H1 (cell line): ENCODE results near the gene KCNIP3. TPM values are rescaled to one million over a fixed set of nuclear protein-coding genes. Genes with fewer than 3 reads are reported as not detected.

Experiments
- polyA plus RNA-seq, 7 experiments: library from polyadenylated mRNA; depleted of rRNA in 3 of 7; stranded (reverse) in 5 of 7; unstranded in 2 of 7; fragments of >200 nt in 5 of 7; fragments of 200-250 nt in 2 of 7; gene quantifications; 1 replicate in 5 of 7; 2 replicates in 1 of 7; 4 replicates in 1 of 7; pipeline versions ENCODE4 v1.2.1 to v1.2.3, GENCODE V29; 2011 to 2013; ENCODE audit warnings: missing spikeins in 2 of 7, mixed read lengths in 2 of 7
- total RNA-seq: library from RNA; stranded (reverse); fragmentation: NEBNext Ultra II Directional; extraction: Animal tissue kit (Norgen Biotek cat#: 25700); gene quantifications from 2 replicates; pipeline ENCODE4 v1.2.1, GENCODE V29; 2021
- TF ChIP-seq, protein P1 (sequence below): fragments of 300-600 bp; sonication (generic); IDR thresholded peaks from 2 replicates; pipeline ENCODE4 v1.7.1; 2012; ENCODE audit warnings: low read length, moderate library complexity, mild to moderate bottlenecking, inconsistent platforms; ENCODE audit not compliant: insufficient replicate concordance

KCNIP3 gene
- total and polyA plus RNA-seq, 2 of the 8 experiments (the other 6 are each of a cell fraction or from before 2014, with no cell fraction given), result 0.33 to 1.9 TPM

DNA sequence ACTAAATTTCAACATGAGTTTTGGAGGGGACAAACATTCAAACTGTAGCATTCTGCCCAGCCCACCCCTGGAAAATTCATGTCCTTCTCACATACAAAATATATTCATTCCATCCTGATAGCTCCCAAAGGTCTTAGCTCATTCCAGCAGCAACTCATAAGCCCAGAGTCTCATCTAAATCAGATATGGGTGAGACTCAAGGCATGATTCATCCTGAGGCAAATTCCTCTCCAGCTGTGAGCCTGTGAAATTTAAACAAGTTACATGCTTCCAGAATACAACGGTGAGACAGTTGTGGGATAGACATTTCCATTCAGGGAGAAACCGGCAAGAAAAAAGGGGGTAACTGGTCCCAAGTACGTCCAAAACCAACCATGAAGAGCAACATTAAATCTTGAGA lies 61.9 kb downstream of the KCNIP3 start (continued):
- TF ChIP-seq, protein P1, sequence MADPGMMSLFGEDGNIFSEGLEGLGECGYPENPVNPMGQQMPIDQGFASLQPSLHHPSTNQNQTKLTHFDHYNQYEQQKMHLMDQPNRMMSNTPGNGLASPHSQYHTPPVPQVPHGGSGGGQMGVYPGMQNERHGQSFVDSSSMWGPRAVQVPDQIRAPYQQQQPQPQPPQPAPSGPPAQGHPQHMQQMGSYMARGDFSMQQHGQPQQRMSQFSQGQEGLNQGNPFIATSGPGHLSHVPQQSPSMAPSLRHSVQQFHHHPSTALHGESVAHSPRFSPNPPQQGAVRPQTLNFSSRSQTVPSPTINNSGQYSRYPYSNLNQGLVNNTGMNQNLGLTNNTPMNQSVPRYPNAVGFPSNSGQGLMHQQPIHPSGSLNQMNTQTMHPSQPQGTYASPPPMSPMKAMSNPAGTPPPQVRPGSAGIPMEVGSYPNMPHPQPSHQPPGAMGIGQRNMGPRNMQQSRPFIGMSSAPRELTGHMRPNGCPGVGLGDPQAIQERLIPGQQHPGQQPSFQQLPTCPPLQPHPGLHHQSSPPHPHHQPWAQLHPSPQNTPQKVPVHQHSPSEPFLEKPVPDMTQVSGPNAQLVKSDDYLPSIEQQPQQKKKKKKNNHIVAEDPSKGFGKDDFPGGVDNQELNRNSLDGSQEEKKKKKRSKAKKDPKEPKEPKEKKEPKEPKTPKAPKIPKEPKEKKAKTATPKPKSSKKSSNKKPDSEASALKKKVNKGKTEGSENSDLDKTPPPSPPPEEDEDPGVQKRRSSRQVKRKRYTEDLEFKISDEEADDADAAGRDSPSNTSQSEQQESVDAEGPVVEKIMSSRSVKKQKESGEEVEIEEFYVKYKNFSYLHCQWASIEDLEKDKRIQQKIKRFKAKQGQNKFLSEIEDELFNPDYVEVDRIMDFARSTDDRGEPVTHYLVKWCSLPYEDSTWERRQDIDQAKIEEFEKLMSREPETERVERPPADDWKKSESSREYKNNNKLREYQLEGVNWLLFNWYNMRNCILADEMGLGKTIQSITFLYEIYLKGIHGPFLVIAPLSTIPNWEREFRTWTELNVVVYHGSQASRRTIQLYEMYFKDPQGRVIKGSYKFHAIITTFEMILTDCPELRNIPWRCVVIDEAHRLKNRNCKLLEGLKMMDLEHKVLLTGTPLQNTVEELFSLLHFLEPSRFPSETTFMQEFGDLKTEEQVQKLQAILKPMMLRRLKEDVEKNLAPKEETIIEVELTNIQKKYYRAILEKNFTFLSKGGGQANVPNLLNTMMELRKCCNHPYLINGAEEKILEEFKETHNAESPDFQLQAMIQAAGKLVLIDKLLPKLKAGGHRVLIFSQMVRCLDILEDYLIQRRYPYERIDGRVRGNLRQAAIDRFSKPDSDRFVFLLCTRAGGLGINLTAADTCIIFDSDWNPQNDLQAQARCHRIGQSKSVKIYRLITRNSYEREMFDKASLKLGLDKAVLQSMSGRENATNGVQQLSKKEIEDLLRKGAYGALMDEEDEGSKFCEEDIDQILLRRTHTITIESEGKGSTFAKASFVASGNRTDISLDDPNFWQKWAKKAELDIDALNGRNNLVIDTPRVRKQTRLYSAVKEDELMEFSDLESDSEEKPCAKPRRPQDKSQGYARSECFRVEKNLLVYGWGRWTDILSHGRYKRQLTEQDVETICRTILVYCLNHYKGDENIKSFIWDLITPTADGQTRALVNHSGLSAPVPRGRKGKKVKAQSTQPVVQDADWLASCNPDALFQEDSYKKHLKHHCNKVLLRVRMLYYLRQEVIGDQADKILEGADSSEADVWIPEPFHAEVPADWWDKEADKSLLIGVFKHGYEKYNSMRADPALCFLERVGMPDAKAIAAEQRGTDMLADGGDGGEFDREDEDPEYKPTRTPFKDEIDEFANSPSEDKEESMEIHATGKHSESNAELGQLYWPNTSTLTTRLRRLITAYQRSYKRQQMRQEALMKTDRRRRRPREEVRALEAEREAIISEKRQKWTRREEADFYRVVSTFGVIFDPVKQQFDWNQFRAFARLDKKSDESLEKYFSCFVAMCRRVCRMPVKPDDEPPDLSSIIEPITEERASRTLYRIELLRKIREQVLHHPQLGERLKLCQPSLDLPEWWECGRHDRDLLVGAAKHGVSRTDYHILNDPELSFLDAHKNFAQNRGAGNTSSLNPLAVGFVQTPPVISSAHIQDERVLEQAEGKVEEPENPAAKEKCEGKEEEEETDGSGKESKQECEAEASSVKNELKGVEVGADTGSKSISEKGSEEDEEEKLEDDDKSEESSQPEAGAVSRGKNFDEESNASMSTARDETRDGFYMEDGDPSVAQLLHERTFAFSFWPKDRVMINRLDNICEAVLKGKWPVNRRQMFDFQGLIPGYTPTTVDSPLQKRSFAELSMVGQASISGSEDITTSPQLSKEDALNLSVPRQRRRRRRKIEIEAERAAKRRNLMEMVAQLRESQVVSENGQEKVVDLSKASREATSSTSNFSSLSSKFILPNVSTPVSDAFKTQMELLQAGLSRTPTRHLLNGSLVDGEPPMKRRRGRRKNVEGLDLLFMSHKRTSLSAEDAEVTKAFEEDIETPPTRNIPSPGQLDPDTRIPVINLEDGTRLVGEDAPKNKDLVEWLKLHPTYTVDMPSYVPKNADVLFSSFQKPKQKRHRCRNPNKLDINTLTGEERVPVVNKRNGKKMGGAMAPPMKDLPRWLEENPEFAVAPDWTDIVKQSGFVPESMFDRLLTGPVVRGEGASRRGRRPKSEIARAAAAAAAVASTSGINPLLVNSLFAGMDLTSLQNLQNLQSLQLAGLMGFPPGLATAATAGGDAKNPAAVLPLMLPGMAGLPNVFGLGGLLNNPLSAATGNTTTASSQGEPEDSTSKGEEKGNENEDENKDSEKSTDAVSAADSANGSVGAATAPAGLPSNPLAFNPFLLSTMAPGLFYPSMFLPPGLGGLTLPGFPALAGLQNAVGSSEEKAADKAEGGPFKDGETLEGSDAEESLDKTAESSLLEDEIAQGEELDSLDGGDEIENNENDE, result no peak
